Transverse colon (tissue), 4 donors: ENCODE results near the gene CACTIN. TPM values are rescaled to one million over a fixed set of nuclear protein-coding genes. Genes with fewer than 3 reads are reported as not detected.

Experiments used
- DNase-seq: peaks from one replicate; pipeline ENCODE4 v3.0.0-alpha.2; 2019
- H3K27ac ChIP-seq, 4 donors: fragments of 200-600 bp; sonication (generic); 2 replicates each; pipeline ENCODE4 v1.5.1; 2016 to 2018; ENCODE audit warnings: inconsistent platforms in 4 of 4
- H3K27me3 ChIP-seq: fragments of 200-600 bp; sonication (generic); 2 replicates; pipeline ENCODE4 v1.5.1; 2017; ENCODE audit warnings: inconsistent platforms
- H3K36me3 ChIP-seq, 4 donors: fragments of 200-600 bp; sonication (generic); 2 replicates each; pipeline ENCODE4 v1.5.1; 2017 to 2019; ENCODE audit warnings: inconsistent platforms in 4 of 4
- H3K4me1 ChIP-seq, 4 donors: fragments of 200-600 bp; sonication (generic); 2 replicates each; pipeline ENCODE4 v1.5.1; 2017 to 2020; ENCODE audit warnings: inconsistent platforms in 4 of 4
- H3K4me3 ChIP-seq, 4 donors: fragments of 200-600 bp; sonication (generic); 1 replicate in 1 of 4; 2 replicates in 3 of 4; pipeline versions ENCODE4 v1.5.1 to v1.6.1; 2017 to 2019; ENCODE audit warnings: inconsistent platforms in 4 of 4
- H3K9me3 ChIP-seq, 2 donors: fragments of 200-600 bp; sonication (generic); 2 replicates each; pipeline ENCODE4 v1.5.1; 2017 to 2019; ENCODE audit warnings: inconsistent platforms in 2 of 2
- CTCF ChIP-seq, 5 experiments: fragments of 200-600 bp in 3 of 5; fragments of 450-650 bp in 2 of 5; sonication (generic) in 3 of 5; IDR thresholded peaks; 1 replicate in 2 of 5; 2 replicates in 3 of 5; pipeline ENCODE4 v1.5.1; 2016 to 2017; ENCODE audit warnings: antibody characterized with exemption in 5 of 5, inconsistent platforms in 3 of 5, mild to moderate bottlenecking in 2 of 5, moderate library complexity in 1 of 5
- EP300 ChIP-seq: sonication (generic); formaldehyde crosslinking; IDR thresholded peaks from one replicate; pipeline ENCODE4 v1.6.1; 2017; ENCODE audit warnings: antibody characterized with exemption, low read depth
- POLR2A ChIP-seq: fragments of 450-650 bp; IDR thresholded peaks from one replicate; pipeline ENCODE4 v1.6.1; 2016; ENCODE audit warnings: antibody characterized with exemption, mild to moderate bottlenecking, moderate library complexity
- POLR2AphosphoS5 ChIP-seq, 3 donors: sonication (generic); formaldehyde crosslinking; IDR thresholded peaks; one replicate each; pipeline ENCODE4 v1.6.1; 2016; ENCODE audit warnings: antibody characterized with exemption in 3 of 3
- WGBS, 2 donors: methylation state at CpG; one replicate each; pipeline ENCODE4 v1.1.5; 2018; ENCODE audit warnings: low coverage in 1 of 2; 5-methylcytosine and 5-hydroxymethylcytosine counted together
- in situ Hi-C, 4 donors: fragments of 200-750 bp; cut with MboI; loops; one replicate each; pipeline versions ENCODE4 v1.15.0 to v1.15.1; 2017; ENCODE audit warnings: low sequenced_read_pairs in 3 of 4, low pct_ligation_motif_present in 1 of 4, low pct_unique_long_range_greater_than_20kb in 1 of 4
- intact Hi-C: fragments of 100-400 bp; cut with DNase I; formaldehyde crosslinking; loops from one replicate; pipeline ENCODE4 v1.15.1; 2023; ENCODE audit warnings: low total_unique reads
- total RNA-seq, 4 donors: library from RNA; depleted of rRNA; stranded (reverse); fragments of >200 nt; gene quantifications; one replicate each; pipeline ENCODE4 v1.1.0, GENCODE V29; 2016

CACTIN gene
- 10 to 100 TPM; 21.9 to 88.4 (median 53.0) TPM for total RNA-seq

GRCh38 chr19:3626473-3627350 is at the start of gene CACTIN:
Gene CACTIN, minus strand, starts transcription at chr19:3626790. Its CDS starts 28 bp downstream, at chr19:3626762.
- peak; percentile 99 for DNase-seq
- Histone ChIP-seq H3K4me3 (peak within 1 kb of the TSS; percentile 91 to 99 (median 97)), H3K36me3 (no peaks in the 10 kb centered on the region), H3K27me3 (no peaks in the 10 kb centered on the region), H3K4me1 (peaks cover 14 to 24% (median 17%) of the 10 kb centered on the region in 4 donors), H3K27ac (peak within 1 kb of the TSS; percentile 86 to 96 (median 92)), H3K9me3 (no peaks in the 10 kb centered on the region)
- in situ Hi-C loops: no loop called here
- peak; percentile 79 for TF ChIP-seq POLR2A
- no peak for TF ChIP-seq CTCF (IDR thresholded peaks at IDR 0.05)
- TF ChIP-seq POLR2AphosphoS5 (IDR thresholded peaks at IDR 0.05): peak; percentile 84 to 92 (median 91)
- no peak for TF ChIP-seq EP300
- intact Hi-C loops: no loop called here
- WGBS, 2 donors: 1% methylated on average over 70 of the region's 80 CpGs; no CpG with 5 or more reads in 1 of the 2 donors

GRCh38 chr19:3674784-3675543 is 48.4 kb upstream of the CACTIN start:
- DNase-seq: no peak
- peak overlapping the region; percentile 92 to 96 (median 94) for H3K27ac ChIP-seq
- peak in 2 of 3 donors; percentile 8 to 24 for TF ChIP-seq POLR2AphosphoS5 (IDR thresholded peaks at IDR 0.05)
- TF ChIP-seq EP300: no peak
- no peak overlapping the region for H3K4me3 ChIP-seq
- in situ Hi-C loops (no loop called here), intact Hi-C loops (no loop called here)
- peaks cover 10 to 26% (median 19%) of the 10 kb centered on the region in 4 donors for H3K4me1 ChIP-seq
- 87 to 88% methylated on average over 7 to 13 of the region's 13 CpGs for WGBS, 2 donors
- no peaks in the 10 kb centered on the region for H3K27me3 ChIP-seq
- no peaks in the 10 kb centered on the region for H3K36me3 ChIP-seq
- H3K9me3 ChIP-seq: no peaks in the 10 kb centered on the region

- DNase-seq: no peak
- WGBS, 2 donors: 95 to 100% methylated on average over 1 to 30 of the region's 34 CpGs
- intact Hi-C loops: no loop called here
- Histone ChIP-seq H3K27ac (peak overlapping the region; percentile 92 to 96 (median 94)), H3K36me3 (no peaks in the 10 kb centered on the region), H3K9me3 (no peaks in the 10 kb centered on the region), H3K27me3 (no peaks in the 10 kb centered on the region), H3K4me3 (no peak overlapping the region), H3K4me1 (peaks cover 18 to 38% (median 31%) of the 10 kb centered on the region in 4 donors)
- TF ChIP-seq CTCF (IDR thresholded peaks at IDR 0.05) (no peak), POLR2A (no peak), EP300 (no peak), POLR2AphosphoS5 (IDR thresholded peaks at IDR 0.05) (no peak)
- in situ Hi-C loops: no loop called here
Observed at GRCh38 chr19:3673506-3674439, 47.2 kb upstream of the CACTIN start.

- no peaks in the 10 kb centered on the region for H3K9me3 ChIP-seq
- intact Hi-C loops: no loop called here
- H3K27me3 ChIP-seq: no peaks in the 10 kb centered on the region
- no peak for TF ChIP-seq EP300
- TF ChIP-seq POLR2A: no peak
- TF ChIP-seq POLR2AphosphoS5 (IDR thresholded peaks at IDR 0.05): no peak
- no peak for TF ChIP-seq CTCF (IDR thresholded peaks at IDR 0.05)
- in situ Hi-C loops: no loop called here
- WGBS, 2 donors: 91% methylated on average over 13 of the region's 13 CpGs; no CpG with 5 or more reads in 1 of the 2 donors
- H3K4me1 ChIP-seq: peaks cover 25 to 46% (median 35%) of the 10 kb centered on the region in 4 donors
- no peak overlapping the region for H3K4me3 ChIP-seq
- H3K27ac ChIP-seq: peak overlapping the region; percentile 92 to 96 (median 94)
- no peaks in the 10 kb centered on the region for H3K36me3 ChIP-seq
- DNase-seq: no peak
Observed at GRCh38 chr19:3672993-3673392, 46.4 kb upstream of the CACTIN start.
